B cell (primary cell): ENCODE results near the gene CCDC70.

Experiments
- CTCF ChIP-seq: fragments of 200-600 bp; IDR thresholded peaks from one replicate; pipeline ENCODE4 v1.8.0; 2022; ENCODE audit warnings: antibody characterized with exemption, mild to moderate bottlenecking
- EZH2 ChIP-seq: IDR thresholded peaks from 2 replicates; pipeline ENCODE4 v1.6.1; 2012; ENCODE audit warnings: borderline replicate concordance, low read depth, mild to moderate bottlenecking, moderate library complexity, low read length; ENCODE audit not compliant: insufficient read depth, poor library complexity, severe bottlenecking

- TF ChIP-seq CTCF (no peak), EZH2 (no peak)
These were observed 44.0 kb downstream of the CCDC70 start for GRCh38 chr13:51905787-51906186.
